ENCODE measurements around the gene RBM18.

The RBM18 gene

DNA sequence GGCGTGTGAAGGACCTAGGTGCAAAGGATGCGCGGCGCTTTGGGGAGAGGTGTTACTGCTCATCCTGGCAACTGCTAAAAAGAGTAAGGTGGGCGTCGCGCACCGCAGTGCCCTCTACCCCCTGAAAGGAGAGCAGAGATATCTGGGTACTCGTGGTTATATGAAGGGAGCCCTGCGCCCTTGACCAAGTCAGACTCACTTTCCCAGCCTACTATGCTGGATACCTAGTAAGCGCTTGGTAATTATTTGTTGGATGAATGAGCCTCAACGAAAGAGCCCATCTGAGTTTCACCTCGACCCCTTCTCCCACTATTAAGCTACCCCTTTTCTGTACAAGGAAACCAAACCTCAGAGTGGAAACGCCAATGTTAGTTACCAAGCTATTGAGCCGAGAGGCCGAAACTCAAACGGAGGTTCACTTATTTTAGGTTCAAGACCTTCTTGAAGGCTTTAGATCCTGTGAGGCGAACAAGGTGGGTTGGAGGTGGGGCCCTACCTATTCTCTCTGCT is 43.9 kb downstream of the RBM18 start:
- no peak for DNase-seq

DNA sequence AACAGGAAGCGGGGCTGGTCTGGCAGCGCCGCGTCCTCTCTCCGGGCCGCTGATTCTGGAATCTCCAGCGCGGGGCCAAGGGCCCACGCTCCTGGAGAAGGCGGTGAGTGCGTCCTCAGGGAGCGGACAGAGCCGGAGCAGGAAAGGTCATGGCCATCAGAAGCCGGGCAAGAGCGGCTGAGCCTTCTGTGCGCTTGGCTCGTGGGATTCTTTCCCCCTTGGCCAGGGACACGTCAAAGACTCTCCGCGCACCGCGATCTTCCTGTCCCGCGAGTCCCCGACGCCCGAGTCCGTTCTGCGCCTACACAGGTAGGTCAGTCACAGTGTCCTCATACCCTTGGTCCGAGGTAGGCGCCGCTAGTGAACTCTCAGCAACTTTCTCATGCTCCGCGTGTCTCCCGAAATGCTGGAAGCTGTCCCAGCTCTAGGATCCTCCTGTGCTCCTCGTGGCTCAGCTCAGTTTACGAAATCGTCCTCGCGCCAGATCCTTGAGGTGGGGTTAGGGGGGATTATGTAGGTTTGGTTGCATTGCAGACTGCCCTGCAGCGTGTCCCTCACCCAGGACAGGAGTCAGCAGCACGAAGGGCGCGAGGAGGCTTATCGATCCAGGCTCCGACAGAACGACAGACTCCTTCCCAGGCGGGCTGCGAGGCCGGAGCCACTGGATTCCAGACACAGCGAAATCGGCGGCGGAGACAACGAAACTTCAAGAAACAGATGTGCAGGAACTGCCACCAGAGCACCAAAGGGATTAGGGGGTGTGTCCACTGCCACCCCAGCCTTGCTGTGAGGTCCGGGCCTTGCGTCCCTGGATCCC is 44.6 kb downstream of the RBM18 start:
- peak; percentile 85 for DNase-seq

DNA sequence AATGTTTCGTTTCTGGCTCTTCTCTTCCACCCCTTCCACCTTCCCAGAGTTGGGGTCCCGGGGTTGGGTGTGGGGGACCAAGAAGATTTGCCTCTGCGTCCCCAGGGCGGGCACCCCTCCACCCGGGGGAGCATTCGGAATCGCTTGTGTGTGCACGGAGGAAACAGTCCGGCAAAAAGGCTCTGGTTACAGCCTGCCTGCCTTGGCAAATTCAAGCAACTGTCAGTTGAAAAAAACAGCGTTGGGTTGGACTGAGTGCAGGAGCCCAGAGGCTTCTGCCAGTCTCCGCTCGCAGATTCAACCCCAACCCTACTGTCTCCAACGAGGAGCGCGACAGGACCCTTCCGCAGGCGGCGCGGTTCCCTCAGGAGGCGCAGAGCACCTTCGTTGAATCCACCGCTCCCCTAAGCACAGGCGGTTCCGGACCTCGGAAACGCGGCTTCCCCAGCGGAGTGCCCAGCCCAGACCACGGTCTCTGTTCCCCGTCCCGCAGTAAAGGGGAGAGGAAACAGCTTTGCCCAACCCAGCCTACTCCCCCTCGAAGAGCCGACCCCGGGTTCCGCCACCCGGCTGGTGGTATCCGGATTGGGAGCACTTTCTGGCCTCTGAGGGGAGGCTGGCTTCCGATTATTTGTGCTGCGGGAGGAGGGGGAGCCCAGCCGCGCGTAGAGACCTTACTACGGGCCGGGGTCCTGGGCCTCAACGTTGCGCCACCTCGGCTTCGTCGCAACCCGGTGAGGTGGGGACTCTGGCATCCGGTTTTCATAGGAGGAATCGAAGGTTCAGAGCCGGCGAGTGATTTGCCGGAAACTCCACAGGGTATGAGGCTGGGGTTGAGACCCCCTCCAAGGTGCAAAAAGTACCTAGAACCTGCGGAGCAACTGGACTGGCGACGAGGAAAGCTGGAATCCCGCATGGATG is 45.4 kb downstream of the RBM18 start:
- peak; percentile 83 for DNase-seq

DNA sequence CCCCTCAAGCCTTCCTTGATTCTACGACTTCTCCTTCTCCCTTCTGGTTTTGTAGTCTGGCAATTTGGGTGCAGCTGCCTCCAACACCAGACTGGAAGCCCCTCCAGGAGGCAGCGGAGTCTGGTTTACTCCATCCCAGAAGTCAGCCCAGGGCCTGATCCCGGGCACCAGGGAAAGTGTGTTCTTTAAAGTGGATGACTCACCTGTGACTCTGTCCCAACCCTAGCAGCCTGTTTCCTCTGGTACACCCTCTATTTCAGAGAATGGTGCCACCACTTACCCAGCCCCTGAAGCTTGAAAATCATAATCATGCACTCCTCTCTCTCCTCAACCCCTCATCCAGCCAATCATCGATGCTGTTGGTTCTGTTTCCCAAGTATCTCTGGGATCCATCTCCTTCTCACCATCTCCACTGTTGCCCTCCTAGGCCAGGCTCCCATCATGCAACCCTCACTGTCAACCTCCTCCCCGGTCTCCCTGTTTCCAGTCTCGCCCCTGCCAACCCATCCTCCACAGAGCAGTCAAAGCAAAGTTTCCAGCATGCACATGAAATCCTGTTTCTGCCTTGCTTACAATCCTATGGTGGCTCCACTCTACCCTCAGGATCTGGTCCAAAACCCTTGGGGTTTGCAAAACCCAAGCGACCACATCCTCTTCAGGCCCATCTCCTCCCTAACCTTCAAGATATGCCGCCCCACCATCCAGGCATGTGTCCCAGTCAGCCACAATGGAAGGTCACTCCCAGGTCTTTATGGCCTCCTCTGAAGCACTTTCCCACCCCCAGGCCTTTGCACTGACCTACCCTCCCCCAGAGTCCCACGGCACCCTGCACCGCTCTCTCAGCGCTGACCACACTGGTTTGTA is 46.3 kb downstream of the RBM18 start:
- DNase-seq: no peak

DNA sequence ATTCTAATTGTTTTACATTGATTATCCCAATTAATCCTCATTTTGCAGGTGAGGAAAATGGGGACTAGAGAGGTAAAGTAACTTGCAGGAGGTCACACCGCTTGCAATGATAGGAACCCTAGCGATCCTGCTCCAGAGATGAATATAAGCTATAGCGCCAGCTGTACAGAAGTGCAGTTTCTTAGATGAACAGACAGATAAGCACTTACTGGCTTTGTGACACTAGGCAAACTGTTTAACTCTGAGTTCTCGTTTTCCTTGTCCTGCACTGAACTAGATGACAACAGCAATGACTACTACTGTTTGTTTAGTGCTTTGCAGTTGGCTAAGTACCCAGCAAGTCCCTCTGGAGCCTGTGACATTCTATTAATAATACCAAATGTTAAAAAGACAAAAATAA is 47.0 kb downstream of the RBM18 start:
- DNase-seq: no peak

DNA sequence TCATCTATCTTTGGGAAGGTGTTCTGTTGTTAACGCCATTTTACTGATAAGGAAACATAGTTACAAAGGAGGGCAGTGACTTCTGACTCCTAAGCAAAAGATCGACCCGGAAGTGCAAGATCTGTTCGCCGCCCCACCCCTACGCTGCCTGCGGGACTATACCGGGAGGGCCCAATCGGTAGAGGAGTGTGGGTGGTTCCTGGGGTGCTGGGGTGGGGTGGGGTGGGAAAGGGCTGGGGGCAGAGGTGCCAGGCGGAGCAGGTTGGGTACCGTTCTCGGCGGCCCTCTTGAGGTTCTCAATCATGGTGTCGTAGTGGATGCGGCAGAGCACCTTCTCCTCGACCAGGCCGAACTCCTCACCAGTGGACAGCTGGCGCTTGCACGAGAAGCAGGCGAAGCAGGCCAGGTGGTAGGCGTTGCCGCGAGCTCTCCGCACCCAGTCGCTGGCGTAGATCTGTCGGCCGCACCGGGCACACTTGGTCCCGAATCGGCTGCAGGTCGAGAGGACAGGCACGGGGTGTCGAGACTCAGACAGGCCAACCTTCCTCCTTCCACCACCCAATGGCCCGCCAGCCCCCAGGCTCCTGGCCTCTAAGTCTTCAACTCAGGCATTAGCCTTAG is 47.7 kb downstream of the RBM18 start:
- peak; percentile 44 for DNase-seq

DNA sequence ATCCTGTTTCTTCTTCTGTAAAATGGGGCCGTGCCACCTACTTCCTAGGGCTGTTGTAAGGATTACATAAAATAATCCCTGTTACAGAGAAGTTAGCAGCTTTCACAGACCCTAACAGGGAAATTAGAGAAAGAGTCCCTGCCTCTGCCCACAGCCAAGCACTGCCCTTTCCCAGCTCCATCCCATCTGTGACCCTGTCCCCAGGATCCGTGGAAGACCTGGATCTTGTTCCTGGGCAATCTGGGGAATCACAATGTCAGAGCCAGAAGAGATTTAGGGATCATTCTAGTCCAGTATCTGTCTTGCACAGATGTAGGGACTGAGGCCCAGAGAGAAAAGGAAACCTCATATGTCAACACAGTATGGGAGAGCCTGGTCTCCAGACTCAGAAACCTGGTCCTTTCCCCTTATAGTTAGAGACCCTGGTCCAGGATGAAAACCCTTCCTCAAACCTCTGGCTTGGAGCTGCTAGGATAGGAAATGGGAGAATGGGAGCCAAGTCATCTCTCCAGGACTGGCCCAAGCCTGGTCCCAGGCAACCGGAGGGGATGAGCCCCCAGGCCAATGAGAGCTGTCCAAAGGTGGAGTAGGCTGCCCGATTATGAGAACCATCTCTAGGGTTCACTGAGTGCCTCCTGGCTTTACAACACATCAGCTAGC is 48.4 kb downstream of the RBM18 start:
- DNase-seq: no peak

DNA sequence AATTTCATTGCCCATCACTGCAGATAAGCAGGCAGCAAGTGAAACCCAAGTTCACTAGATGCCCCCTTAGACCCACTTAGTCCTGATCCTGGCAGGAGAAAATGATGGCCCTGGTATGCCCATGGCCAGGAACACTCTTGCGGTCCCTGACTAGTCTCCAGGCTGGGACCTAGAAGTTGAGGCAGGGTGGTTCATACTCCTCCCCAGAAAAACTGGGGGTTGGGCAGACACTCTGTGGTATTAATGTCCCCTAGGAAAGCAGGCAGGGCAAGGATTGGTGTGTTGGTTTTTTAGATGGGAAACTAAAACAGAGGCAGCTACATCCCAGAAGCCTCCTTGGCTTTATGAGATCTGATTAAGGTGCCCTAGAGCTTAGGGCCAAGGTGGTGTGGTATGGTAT is 49.0 kb downstream of the RBM18 start:
- no peak for DNase-seq

DNA sequence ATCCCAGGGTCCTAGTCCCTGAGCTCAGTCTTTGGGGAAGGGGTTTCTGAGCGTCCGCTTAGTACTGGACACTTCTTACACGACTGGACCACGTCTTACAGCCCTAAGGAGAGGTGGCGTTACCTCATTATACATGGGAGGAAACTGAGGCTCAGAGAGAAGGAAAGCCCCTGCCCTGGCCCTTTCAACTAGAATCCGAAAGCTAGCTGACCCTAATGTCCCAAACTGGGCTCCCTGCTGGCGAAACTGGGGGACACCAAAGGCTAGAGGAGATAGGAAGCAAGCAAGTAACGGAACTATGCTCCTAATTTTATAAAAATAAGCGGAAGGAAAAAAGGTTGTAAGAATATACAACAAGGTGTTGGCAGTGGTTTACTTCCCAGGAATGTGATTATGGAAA is 50.1 kb downstream of the RBM18 start:
- DNase-seq: no peak

DNA sequence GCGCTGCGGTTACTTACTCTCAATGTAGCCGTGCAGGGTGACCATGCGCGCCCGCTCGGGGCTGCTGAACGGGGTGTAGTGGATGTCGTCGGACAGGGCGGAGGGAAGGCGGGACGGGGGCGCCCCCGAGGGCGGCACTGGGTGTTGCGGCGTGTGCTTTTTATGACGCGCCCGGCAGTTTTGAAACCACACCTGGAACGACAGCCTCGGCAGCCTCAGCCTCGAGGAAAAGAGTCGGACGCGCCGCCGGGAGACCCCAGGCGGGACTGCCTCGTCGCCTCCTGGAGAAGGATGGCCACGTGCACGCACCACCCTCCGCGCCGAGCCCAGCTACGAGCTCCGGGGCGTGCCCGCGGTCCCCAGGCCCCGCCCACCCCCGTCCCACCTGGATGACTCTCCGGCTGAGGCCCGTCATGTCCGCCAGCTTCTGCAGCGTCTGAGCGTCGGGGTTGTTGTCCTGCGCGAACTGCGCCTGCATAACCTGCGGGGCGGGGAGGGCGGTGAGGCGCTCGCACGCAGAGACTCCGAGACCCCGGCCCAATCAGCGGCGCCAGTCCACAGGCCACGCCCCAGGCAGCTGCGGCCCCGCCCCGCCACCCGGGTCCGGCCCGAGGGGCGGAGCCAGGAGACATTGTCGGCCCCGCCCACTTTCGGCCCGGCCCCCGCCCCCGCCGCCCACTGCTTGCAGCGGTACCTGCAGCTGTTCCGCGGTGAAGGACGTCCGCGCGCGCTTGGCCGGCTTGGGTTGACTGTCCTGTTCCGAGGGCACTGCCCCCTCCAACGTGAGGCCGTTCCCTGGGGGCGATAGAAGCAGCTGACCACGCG is 50.8 kb downstream of the RBM18 start:
- peak; percentile 65 for DNase-seq

DNA sequence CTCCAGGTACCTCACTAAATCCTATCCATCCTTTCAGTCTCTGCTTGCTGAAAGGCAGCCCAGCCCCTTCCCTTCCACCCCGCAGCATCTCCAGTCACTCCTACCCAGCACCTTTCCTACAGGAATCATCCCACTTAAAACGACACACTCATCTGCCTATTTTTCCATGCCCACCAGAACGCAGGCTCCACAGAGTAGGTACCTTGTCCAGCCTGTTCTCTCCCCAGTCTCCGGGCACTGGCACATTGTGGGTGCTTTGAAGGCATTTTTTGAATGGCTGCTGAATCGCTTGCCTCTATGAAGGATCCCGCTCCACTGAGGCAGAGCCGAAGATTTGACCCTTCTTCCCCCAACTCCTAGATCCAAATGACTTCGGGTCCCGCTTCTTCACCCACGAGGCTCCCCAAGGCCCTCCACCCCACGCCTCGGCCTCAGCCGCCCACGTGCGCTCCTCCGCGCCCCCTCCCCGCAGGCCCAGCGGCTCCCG is 51.5 kb downstream of the RBM18 start:
- DNase-seq: no peak

DNA sequence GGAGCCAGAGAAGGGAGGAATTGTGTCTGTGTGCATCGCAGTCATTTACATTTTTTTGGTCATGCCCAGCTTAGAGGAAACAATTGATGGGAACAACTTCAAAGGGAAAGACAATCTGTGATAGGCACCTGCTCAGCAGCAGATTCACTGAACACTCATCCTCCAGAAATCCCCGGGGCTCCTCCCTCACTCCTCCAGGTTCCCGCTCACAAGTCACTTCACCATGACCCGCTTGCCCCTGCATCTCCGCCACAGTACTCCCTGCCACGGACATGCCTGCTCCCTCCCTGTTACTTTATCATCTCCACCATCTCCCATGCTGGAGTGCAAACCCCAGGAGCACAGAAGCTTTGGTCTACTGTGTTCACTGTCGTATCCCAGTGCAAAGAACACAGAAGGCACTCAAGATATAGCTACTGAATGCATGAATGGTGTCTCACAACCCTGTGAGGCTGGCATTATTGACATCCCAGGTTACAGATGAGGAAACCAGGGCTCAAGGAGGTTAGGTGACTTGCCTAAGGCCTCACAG is 52.1 kb downstream of the RBM18 start:
- DNase-seq: no peak

DNA sequence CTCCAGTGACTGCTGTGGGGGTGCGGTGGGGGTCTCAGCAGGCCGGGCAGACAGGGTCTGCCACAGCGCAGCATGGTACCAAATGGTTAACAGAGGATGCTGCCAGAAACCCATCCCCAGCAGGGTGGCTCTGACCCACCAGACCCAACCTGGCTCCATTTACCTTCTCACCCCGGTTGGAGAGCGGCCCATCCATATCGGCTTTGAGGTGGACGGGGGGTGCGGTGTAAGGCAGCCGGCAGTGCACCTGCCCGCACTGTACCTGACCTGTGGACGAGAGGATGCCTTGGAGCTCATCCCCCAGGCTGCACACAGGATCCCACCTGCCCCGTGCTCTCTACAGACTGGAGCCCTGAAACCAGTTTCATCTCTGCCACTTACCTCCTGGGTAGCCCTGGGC is 55.2 kb downstream of the RBM18 start:
- DNase-seq: no peak

DNA sequence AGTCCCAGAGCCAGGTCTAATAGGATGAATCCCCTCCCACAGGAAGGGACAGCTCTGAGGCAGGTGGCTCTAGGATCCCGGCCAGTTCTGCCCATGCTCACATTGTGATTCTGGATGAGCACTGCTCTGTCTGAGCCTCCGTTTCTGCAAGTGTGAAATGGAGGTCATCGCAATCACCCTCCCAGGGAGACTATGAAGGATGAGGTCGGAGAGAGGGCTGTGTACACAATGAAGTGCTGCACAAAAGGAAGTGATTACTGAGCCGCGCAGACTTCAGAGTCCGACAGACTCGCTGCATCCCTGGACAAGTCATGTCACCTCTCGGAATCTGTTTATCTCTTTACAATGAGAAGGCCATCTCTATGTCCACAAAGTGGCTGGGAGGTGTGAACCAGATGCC is 57.5 kb downstream of the RBM18 start:
- DNase-seq: no peak

DNA sequence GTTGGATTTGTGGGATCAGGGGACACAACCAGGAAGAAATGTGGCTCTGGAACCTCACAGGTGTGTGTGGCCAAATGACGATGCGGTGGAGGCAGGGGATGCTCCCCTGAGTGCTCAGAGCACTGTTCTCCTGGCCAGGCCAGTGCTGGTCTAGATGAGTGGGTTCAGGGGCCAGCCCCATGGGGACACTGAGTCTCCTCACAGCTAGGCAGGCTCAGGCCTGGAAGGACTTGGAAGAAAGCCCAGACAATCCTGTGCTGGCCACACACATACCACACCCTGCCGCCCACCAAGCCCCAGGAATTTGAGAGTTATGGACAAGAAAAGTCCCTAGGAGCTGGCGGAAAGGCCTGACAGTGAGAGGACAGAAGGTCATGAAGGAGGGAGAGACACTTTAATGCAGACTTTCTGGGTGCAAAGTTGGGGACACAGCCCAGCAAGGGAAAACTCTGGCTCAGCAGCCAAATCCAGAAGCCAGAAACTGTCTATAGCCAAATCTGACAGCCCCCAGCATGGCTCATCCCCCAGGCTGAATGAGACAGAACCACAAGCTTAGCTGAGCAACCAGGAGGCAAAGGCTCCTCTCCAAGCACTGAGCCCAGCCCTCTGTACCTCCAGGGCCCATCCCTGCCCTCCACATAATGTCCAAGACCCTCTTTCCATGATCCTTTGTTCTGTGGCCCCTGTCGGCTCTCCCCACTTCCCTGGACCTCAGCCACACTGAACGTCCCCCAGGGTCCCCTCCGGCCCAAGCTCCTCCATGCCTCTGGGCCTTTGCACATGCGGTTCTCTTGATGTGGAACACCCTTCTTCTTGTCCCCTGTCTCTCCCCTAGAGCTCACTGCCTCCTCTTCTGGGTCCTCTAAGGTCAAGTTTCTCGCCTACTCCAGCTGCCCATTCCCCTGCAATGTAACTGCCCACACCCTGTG is 58.3 kb downstream of the RBM18 start:
- DNase-seq: no peak

DNA sequence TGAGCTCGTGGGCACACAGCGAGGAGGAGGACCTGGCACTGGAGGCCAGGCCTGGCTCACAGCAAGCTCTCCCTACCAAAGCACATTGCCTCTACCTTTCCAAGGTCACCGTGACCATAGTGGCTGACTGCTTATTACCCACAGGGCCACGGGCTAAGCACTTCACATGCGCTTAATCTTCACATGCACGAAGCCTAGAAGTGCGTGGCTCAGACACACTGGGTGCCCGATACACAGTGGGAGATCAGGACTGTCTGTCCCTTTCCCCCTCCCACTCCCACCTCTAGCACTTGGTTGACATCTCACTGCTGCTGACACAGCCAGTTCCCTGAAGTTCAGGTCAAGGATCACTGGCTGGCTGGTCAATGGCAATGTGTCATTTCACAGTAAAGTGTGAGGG is 59.5 kb downstream of the RBM18 start:
- no peak for DNase-seq

DNA sequence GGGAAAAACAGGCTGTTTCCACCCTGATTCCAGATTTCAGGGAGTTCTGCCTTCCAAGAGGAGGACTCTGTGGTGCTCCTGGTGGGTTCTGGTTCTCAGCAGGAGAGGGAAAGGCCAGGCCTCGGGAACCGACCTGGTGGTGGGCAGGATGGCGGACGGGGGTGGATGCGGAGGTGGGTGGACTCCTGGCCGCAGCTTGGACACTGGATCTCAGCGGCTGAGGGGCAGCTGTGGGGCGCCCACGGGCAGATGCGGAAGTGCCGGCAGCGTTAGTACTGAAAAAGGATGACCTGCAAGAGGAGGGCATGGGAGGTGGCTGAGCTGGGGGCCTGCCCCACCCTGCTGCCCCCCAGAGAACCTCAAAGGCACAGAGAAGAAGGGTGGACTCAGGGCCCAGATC is 60.1 kb downstream of the RBM18 start:
- no peak for DNase-seq

DNA sequence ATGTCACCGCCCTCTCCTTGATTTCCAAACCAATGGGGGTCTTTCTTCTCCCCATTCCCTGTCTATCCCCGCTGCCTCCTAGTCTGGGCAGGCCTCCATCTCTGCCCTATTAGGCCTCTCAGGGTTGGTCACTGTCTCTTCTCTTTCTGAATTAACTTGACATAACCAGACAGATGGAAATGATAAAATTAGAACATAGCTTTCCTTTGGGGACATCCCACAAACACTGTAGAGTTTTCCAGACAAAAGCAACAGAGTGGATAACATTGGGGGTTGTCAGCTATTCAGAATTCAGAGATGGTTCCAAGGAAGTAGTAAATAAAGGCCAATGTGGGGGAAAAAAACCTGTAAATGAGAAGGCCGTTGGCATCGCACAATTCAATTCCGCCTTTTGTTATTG is 60.6 kb downstream of the RBM18 start:
- DNase-seq: no peak

DNA sequence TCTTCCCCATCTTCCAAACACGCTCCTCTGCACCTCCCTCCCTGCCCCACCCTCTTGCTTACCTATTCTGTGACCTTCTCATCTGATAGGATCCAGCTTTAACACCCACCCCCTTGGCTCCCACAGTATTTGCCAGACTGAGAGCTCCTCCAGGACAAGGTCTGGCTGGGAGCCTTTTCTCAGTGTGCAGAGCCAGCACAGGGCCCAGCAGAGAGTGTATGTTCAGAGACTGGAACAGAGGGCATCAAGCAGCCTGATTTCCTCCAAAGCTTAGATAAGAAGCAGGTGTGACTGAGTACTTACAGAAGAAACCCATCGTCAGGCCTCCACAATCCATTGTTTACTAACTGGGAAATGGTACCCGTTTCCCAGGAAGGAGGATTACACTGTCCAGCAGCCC is 62.5 kb downstream of the RBM18 start:
- DNase-seq: no peak

Measured in retina (tissue), 1 donor.